Activated CD8-positive, alpha-beta T cell treated with anti-CD3 and anti-CD28 coated beads, Interleukin-2, amount 10 ng/mL, durations not matched to agents 7 days and 5 days (primary cell): Measurements from ENCODE around the gene MARCHF6. TPM values are rescaled to one million over a fixed set of nuclear protein-coding genes. Genes with fewer than 3 reads are reported as not detected.

Source experiments
- ATAC-seq: fragments of 150-1000 bp; cut with Tn5 transposase; one replicate; pipeline ENCODE4 v1.10.0; 2021; ENCODE audit warnings: moderate library complexity
- CTCF ChIA-PET: fragments of 350-600 bp; sonication (Branson Sonifier 250); formaldehyde crosslinking; loops from one replicate; lab custom pipeline; 2021; ENCODE audit warnings: antibody characterized with exemption; lab: Charles Lee
- POLR2A ChIA-PET: fragments of 350-600 bp; sonication (Branson Sonifier 250); formaldehyde crosslinking; loops from one replicate; lab custom pipeline; 2021; ENCODE audit warnings: antibody characterized with exemption; lab: Charles Lee
- DNase-seq: peaks from one replicate; pipeline ENCODE4 v3.0.0-alpha.2; 2020
- H3K27ac Mint-ChIP-seq: one replicate; pipeline ENCODE4 v1.8.0; 2021; ENCODE audit warnings: mild to moderate bottlenecking, mixed read lengths
- H3K27me3 Mint-ChIP-seq: one replicate; pipeline ENCODE4 v1.8.0; 2021; ENCODE audit warnings: low read depth, mixed read lengths
- H3K36me3 Mint-ChIP-seq: one replicate; pipeline ENCODE4 v1.8.0; 2021; ENCODE audit warnings: low read depth, mixed read lengths
- H3K4me1 Mint-ChIP-seq: one replicate; pipeline ENCODE4 v1.8.0; 2021; ENCODE audit warnings: low read depth, mixed read lengths
- H3K4me3 Mint-ChIP-seq: one replicate; pipeline ENCODE4 v1.8.0; 2021; ENCODE audit warnings: mild to moderate bottlenecking, mixed read lengths
- H3K9me3 Mint-ChIP-seq: one replicate; pipeline ENCODE4 v1.8.0; 2022; ENCODE audit warnings: mixed read lengths; ENCODE audit not compliant: insufficient read depth
- total RNA-seq, 2 experiments: library from RNA; stranded (reverse); gene quantifications; one replicate each; pipeline ENCODE4 v1.2.3, GENCODE V29; 2021

The MARCHF6 gene
- total RNA-seq, 2 experiments from 2014 or later: 72.2 to 80.5 TPM

DNA sequence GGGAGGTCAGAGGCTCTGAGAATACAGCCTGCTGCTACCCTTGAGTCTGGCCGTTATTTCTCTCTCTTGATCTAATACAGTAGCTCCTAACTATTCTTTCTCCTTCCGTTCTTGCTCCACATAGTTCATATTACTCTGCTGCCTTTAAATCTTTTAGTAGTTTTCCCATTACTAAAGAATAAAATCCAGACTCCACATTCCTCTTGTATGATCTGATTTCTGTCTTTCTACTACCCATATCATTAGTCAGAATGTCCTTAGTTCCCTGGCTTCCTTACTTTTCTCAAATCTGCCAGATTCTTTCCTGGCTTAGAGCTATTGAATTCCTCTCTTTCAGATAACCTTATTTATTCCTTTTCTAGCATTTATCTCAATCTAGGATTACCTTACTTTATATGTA is 40.0 kb downstream of the MARCHF6 start:
- ChIA-PET POLR2A (interaction anchor here (0.6 to 0.8 kb wide), 2 partner anchors 25 to 371 kb away, joined by 3 read pairs; no protein-coding TSS in a partner anchor), CTCF (interaction anchor here (0.9 kb wide), 1 partner anchor 110 kb away, joined by 3 read pairs; no protein-coding TSS in a partner anchor)
- Mint-ChIP-seq H3K36me3 (peaks cover 58% of the 10 kb centered on the region), H3K4me1 (no peaks in the 10 kb centered on the region), H3K4me3 (no peak overlapping the region), H3K27ac (no peak overlapping the region), H3K27me3 (no peaks in the 10 kb centered on the region), H3K9me3 (no peaks in the 10 kb centered on the region)
- DNase-seq (no peak), ATAC-seq (no peak)

GRCh38 chr5:10396552-10396951 is 43.1 kb downstream of the MARCHF6 start:
- ChIA-PET POLR2A (no interaction called here), CTCF (interaction anchor here (1.5 kb wide), 1 partner anchor 113 kb away, joined by 4 read pairs; no protein-coding TSS in a partner anchor)
- H3K4me1 Mint-ChIP-seq: peaks cover 7% of the 10 kb centered on the region
- H3K27me3 Mint-ChIP-seq: no peaks in the 10 kb centered on the region
- ATAC-seq (no peak), DNase-seq (no peak)
- H3K27ac Mint-ChIP-seq: no peak overlapping the region
- H3K36me3 Mint-ChIP-seq: peaks cover 49% of the 10 kb centered on the region
- no peaks in the 10 kb centered on the region for H3K9me3 Mint-ChIP-seq
- H3K4me3 Mint-ChIP-seq: no peak overlapping the region

GRCh38 chr5:10399839-10400238 is 46.3 kb downstream of the MARCHF6 start:
- ChIA-PET POLR2A (no interaction called here), CTCF (no interaction called here)
- peaks cover 9% of the 10 kb centered on the region for H3K4me1 Mint-ChIP-seq
- ATAC-seq (no peak), DNase-seq (no peak)
- no peak overlapping the region for H3K27ac Mint-ChIP-seq
- no peaks in the 10 kb centered on the region for H3K27me3 Mint-ChIP-seq
- H3K9me3 Mint-ChIP-seq: no peaks in the 10 kb centered on the region
- H3K36me3 Mint-ChIP-seq: peaks cover 47% of the 10 kb centered on the region
- no peak overlapping the region for H3K4me3 Mint-ChIP-seq

DNA sequence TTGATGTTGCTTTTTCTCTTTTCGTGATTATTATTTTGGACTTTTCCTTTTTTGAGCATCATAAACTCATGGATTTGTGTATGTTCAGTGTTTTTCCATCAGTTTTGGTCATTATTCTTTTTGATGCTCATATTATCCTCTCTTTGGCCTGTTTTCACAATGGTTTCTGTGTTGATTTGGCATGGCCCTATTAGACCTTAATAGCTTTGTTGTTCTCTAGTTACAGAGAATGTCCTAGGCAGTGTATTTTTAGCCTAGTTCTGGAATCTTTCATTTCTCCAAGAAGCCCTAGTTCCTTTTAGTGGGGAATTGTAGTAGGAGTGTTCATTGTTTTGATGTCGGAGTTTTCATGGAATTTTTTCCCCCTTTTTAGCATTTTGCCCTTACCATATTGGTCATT is 46.9 kb downstream of the MARCHF6 start:
- H3K4me3 Mint-ChIP-seq: no peak overlapping the region
- no peak overlapping the region for H3K27ac Mint-ChIP-seq
- ChIA-PET CTCF (interaction anchor here (1.4 kb wide), 1 partner anchor 36 kb away, joined by 3 read pairs; no protein-coding TSS in a partner anchor), POLR2A (no interaction called here)
- no peaks in the 10 kb centered on the region for H3K27me3 Mint-ChIP-seq
- no peaks in the 10 kb centered on the region for H3K9me3 Mint-ChIP-seq
- no peak for DNase-seq
- peaks cover 42% of the 10 kb centered on the region for H3K36me3 Mint-ChIP-seq
- no peak for ATAC-seq
- H3K4me1 Mint-ChIP-seq: peaks cover 9% of the 10 kb centered on the region

GRCh38 chr5:10400831-10401230 is 47.3 kb downstream of the MARCHF6 start:
- POLR2A ChIA-PET: no interaction called here
- Mint-ChIP-seq H3K36me3 (peaks cover 41% of the 10 kb centered on the region), H3K4me3 (no peak overlapping the region), H3K27ac (no peak overlapping the region), H3K9me3 (no peaks in the 10 kb centered on the region), H3K27me3 (no peaks in the 10 kb centered on the region), H3K4me1 (peaks cover 9% of the 10 kb centered on the region)
- CTCF ChIA-PET: interaction anchor here (0.6 to 1.4 kb wide), 2 partner anchors 23 to 36 kb away, joined by 3 read pairs; no protein-coding TSS in a partner anchor
- DNase-seq: no peak
- no peak for ATAC-seq

DNA sequence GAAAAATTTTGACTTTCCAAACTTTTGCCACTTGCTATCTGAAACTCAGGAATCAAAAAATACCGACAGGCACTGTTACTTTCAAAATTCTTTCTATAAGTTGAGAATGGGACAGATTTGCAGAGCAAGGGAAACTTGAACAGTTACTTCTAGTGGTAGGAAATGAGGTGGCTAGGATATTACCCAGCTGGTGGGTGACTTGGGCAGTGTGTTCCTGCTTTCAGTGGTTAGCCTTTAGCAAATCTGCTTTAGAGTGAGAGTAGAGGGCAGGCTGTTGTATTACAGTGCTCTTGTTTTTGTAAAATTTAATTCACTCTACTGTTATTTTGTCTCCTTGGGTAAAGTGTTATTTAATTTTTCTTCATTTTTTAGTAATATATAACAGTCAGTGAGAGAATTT is 48.0 kb downstream of the MARCHF6 start:
- ATAC-seq (no peak), DNase-seq (no peak)
- H3K27ac Mint-ChIP-seq: no peak overlapping the region
- ChIA-PET CTCF (interaction anchor here (0.6 to 1.4 kb wide), 2 partner anchors 22 to 37 kb away, joined by 3 read pairs; no protein-coding TSS in a partner anchor), POLR2A (no interaction called here)
- H3K27me3 Mint-ChIP-seq: no peaks in the 10 kb centered on the region
- peaks cover 39% of the 10 kb centered on the region for H3K36me3 Mint-ChIP-seq
- no peak overlapping the region for H3K4me3 Mint-ChIP-seq
- H3K9me3 Mint-ChIP-seq: no peaks in the 10 kb centered on the region
- peaks cover 9% of the 10 kb centered on the region for H3K4me1 Mint-ChIP-seq

Other genes with a start within 250 kb of the MARCHF6 start
- gene ATPSCKMT, start 103.8 kb upstream of the MARCHF6 start, total RNA-seq: 10 to 100 TPM; 18.1 to 21.1 TPM
- gene CCT5, start 103.4 kb upstream of the MARCHF6 start, total RNA-seq: 100 to 1,000 TPM; 319 to 322 TPM
- gene CMBL, start 45.8 kb upstream of the MARCHF6 start, total RNA-seq: 1 to 10 TPM; 1.6 to 1.9 TPM
- 1 to 10 TPM; 1.4 to 2.2 TPM for gene ROPN1L, start 88.2 kb downstream of the MARCHF6 start, total RNA-seq
- gene ANKRD33B, start 210.4 kb downstream of the MARCHF6 start, total RNA-seq: 1 to 10 TPM; 4.6 to 5.5 TPM